ENCODE results near the gene NLRP10. TPM values are rescaled to one million over a fixed set of nuclear protein-coding genes. Genes with fewer than 3 reads are reported as not detected.

Gene NLRP10
- total and polyA plus RNA-seq, 2 of the 13 experiments (the other 11 are each of a cell fraction or from before 2014, with no cell fraction given) = not detected

DNA sequence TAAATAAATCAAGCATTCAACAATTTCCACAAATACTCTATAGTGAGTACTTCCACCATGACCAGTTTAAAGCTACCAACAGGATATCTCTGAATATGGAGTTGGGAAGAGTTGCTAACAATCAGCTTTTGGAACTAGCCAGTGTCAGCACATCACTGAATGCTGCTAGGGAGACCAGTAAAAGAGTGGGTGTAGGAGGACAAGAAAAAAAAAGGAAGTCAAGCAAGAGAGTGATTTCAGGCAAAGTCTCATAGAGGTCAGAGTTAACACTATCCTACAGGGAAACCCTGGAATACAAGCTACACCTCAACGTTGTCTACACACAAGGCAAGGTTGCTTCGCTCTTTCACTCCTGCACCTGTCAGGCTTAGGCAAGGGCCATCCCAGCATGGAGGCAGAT lies 46.1 kb upstream of the NLRP10 start (continued):
- TF ChIP-seq, protein P1, sequence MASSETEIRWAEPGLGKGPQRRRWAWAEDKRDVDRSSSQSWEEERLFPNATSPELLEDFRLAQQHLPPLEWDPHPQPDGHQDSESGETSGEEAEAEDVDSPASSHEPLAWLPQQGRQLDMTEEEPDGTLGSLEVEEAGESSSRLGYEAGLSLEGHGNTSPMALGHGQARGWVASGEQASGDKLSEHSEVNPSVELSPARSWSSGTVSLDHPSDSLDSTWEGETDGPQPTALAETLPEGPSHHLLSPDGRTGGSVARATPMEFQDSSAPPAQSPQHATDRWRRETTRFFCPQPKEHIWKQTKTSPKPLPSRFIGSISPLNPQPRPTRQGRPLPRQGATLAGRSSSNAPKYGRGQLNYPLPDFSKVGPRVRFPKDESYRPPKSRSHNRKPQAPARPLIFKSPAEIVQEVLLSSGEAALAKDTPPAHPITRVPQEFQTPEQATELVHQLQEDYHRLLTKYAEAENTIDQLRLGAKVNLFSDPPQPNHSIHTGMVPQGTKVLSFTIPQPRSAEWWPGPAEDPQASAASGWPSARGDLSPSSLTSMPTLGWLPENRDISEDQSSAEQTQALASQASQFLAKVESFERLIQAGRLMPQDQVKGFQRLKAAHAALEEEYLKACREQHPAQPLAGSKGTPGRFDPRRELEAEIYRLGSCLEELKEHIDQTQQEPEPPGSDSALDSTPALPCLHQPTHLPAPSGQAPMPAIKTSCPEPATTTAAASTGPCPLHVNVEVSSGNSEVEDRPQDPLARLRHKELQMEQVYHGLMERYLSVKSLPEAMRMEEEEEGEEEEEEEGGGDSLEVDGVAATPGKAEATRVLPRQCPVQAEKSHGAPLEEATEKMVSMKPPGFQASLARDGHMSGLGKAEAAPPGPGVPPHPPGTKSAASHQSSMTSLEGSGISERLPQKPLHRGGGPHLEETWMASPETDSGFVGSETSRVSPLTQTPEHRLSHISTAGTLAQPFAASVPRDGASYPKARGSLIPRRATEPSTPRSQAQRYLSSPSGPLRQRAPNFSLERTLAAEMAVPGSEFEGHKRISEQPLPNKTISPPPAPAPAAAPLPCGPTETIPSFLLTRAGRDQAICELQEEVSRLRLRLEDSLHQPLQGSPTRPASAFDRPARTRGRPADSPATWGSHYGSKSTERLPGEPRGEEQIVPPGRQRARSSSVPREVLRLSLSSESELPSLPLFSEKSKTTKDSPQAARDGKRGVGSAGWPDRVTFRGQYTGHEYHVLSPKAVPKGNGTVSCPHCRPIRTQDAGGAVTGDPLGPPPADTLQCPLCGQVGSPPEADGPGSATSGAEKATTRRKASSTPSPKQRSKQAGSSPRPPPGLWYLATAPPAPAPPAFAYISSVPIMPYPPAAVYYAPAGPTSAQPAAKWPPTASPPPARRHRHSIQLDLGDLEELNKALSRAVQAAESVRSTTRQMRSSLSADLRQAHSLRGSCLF (CRISPR knock-in tag; IDR thresholded peaks at IDR 0.05; ENCODE audit: borderline replicate concordance) = no peak
- TF ChIP-seq MYPOP (CRISPR knock-in tag; IDR thresholded peaks at IDR 0.05) (no peak), FOXM1 (CRISPR knock-in tag; IDR thresholded peaks at IDR 0.05) (no peak), RNF2 (conservative IDR thresholded peaks at IDR 0.05; ENCODE audit: low read depth) (no peak), TCF7L2 (IDR thresholded peaks at IDR 0.05; ENCODE audit: low read depth, low read length) (no peak), XRCC5 (optimal IDR thresholded peaks at IDR 0.05; ENCODE audit: low read length) (no peak)

GRCh38 chr11:8009856-8010255 lies 44.6 kb upstream of the NLRP10 start:
- no peak for DNase-seq (ENCODE audit: low spot score)
- CTCF ChIA-PET (ENCODE audit: low intra/inter-chr PET ratio, low total read pairs) = no interaction called here
- Histone ChIP-seq H3K9me3 (ENCODE audit: low read length) (no peaks in the 10 kb centered on the region), H3K4me3 (replicated peaks in 1 of 3; ENCODE audit: insufficient read depth in 1 of 3, low read depth in 2 of 3, low read length in 3 of 3) (no peak overlapping the region), H3K4me2 (ENCODE audit: low read depth, low read length) (no peak overlapping the region), H3K4me1 (ENCODE audit: insufficient read depth, low read length) (no peaks in the 10 kb centered on the region), H4K20me1 (ENCODE audit: insufficient read depth, low read length) (no peaks in the 10 kb centered on the region; the same call in 1 of the 2 replicates), H3K79me2 (ENCODE audit: insufficient read depth, low read length) (no peaks in the 10 kb centered on the region), H2AFZ (ENCODE audit: low read length) (no peak overlapping the region), H3K27me3 (ENCODE audit: control insufficient read depth in 1 of 2, insufficient read depth in 2 of 2, low read length in 2 of 2) (0 out of 5 replicates have a peak, but pooled peaks cover 0 to 6% of the 10 kb centered on the region in 2 experiments), H3K27ac (ENCODE audit: extremely low read length, insufficient read depth, low read length) (no peak overlapping the region), H3K9ac (ENCODE audit: insufficient read depth, low read depth, low read length) (no peak overlapping the region), H3K36me3 (replicated peaks in 1 of 2; ENCODE audit: control insufficient read depth in 1 of 2, insufficient read depth in 2 of 2, low read length in 2 of 2) (no peaks in the 10 kb centered on the region)
- POLR2A ChIA-PET = no interaction called here
- intact Hi-C loops (cut with micrococcal nuclease; ENCODE audit: unreplicated experiment) (no loop called here), in situ Hi-C loops (cut with HindIII; ENCODE audit: extremely low pct_ligation_motif_present, low pct_unique_long_range_greater_than_20kb) (loop anchor here (10.0 kb wide), 2 partner anchors 85 to 255 kb away; partner anchors contain the start of gene LMO1)
- WGBS (ENCODE audit: low lambda C conversion rate) = 56% methylated on average over 1 of the region's 3 CpGs
- FAIRE-seq = no peak
- no TSS peak for BruUV-seq (replicated peaks)
- TF ChIP-seq ZNF597 (CRISPR knock-in tag; IDR thresholded peaks at IDR 0.05) = no peak
- TF ChIP-seq TFDP2 (CRISPR knock-in tag; IDR thresholded peaks at IDR 0.05) = no peak
- no peak for TF ChIP-seq ZNF329 (CRISPR knock-in tag; IDR thresholded peaks at IDR 0.05; ENCODE audit: low read depth)
- no peak for ATAC-seq
